GM12878 (cell line): ENCODE data around the gene UBAC2. TPM values are rescaled to one million over a fixed set of nuclear protein-coding genes. Genes with fewer than 3 reads are reported as not detected.

Source experiments
- ATAC-seq: fragments of 200-7000 bp; cut with Tn5 transposase; 3 replicates; pipeline ENCODE4 v1.9.1; 2020; ENCODE audit warnings: mild to moderate bottlenecking, moderate library complexity
- BruUV-seq: library from RNA; stranded (reverse); fragments of 400-500 nt; replicated peaks from 2 replicates; lab custom pipeline; 2021; lab: Mats Ljungman, UMichigan
- CTCF ChIA-PET: fragments of 300-600 bp; sonication (Branson Sonifier 250); formaldehyde crosslinking; extraction: SDS; loops from one replicate; lab custom pipeline; 2021; ENCODE audit warnings: inconsistent platforms; lab: Yijun Ruan, JAX
- POLR2A ChIA-PET: fragments of 350-600 bp; formaldehyde crosslinking; extraction: SDS; loops from one replicate; lab custom pipeline; 2021; ENCODE audit warnings: inconsistent platforms; lab: Charles Lee
- RAD21 ChIA-PET: fragments of 300-600 bp; sonication (Branson Sonifier 250); formaldehyde crosslinking; loops from one replicate; lab custom pipeline; 2023; ENCODE audit warnings: antibody characterized with exemption; ENCODE audit not compliant: unreplicated experiment; lab: Charles Lee
- SMC1A ChIA-PET: fragments of 300-600 bp; sonication (Branson Sonifier 250); formaldehyde crosslinking; loops from one replicate; lab custom pipeline; 2023; ENCODE audit not compliant: unreplicated experiment, uncharacterized antibody; lab: Charles Lee
- DNase-seq: peaks from one replicate; pipeline ENCODE4 v3.0.0-alpha.2; 2011; ENCODE audit warnings: low read depth, low spot score
- FAIRE-seq: peaks from 3 replicates; lab custom pipeline; 2011; peaks lifted over from hg19 to GRCh38; lab: Jason Lieb, UNC
- H2AFZ ChIP-seq: 2 replicates; pipeline ENCODE4 v1.6.0; 2011; ENCODE audit warnings: low read depth, low read length, control low read depth; ENCODE audit not compliant: control insufficient read depth
- H3K27ac ChIP-seq: 2 replicates; pipeline ENCODE4 v1.5.1; 2011; ENCODE audit warnings: control low read depth; ENCODE audit not compliant: control insufficient read depth, insufficient read depth
- H3K27me3 ChIP-seq, 2 experiments: replicated peaks in 1 of 2; 2 replicates each; pipeline versions ENCODE4 v1.6.0 to v1.6.1; 2011; ENCODE audit warnings: low read length in 1 of 2; ENCODE audit not compliant: control insufficient read depth in 2 of 2, insufficient read depth in 2 of 2
- H3K36me3 ChIP-seq, 2 experiments: 2 replicates each; pipeline ENCODE4 v1.5.1; 2011; ENCODE audit warnings: low read length in 1 of 2; ENCODE audit not compliant: control insufficient read depth in 2 of 2, insufficient read depth in 2 of 2
- H3K4me1 ChIP-seq: 2 replicates; pipeline ENCODE4 v1.6.1; 2011; ENCODE audit warnings: mild to moderate bottlenecking, low read length, moderate library complexity, mixed read lengths; ENCODE audit not compliant: control insufficient read depth, insufficient read depth
- H3K4me2 ChIP-seq: 2 replicates; pipeline ENCODE4 v1.6.0; 2011; ENCODE audit warnings: control low read depth; ENCODE audit not compliant: control insufficient read depth, insufficient read depth
- H3K4me3 ChIP-seq: fragments of 200-600 bp; sonication (generic); 2 replicates; pipeline ENCODE4 v1.5.1; 2016
- H3K79me2 ChIP-seq: 2 replicates; pipeline ENCODE4 v1.6.0; 2011; ENCODE audit warnings: low read length; ENCODE audit not compliant: control insufficient read depth, insufficient read depth
- H3K9ac ChIP-seq: 2 replicates; pipeline ENCODE4 v1.8.0; 2011; ENCODE audit warnings: low read length, control low read depth, mixed read lengths; ENCODE audit not compliant: control insufficient read depth, insufficient read depth
- H3K9me3 ChIP-seq: replicated peaks from 3 replicates; pipeline ENCODE4 v1.5.1; 2011; ENCODE audit warnings: mild to moderate bottlenecking, low read length; ENCODE audit not compliant: control insufficient read depth, insufficient read depth
- H4K20me1 ChIP-seq: 2 replicates; pipeline ENCODE4 v1.6.0; 2011; ENCODE audit not compliant: control insufficient read depth, insufficient read depth
- CHD1 ChIP-seq: IDR thresholded peaks from 2 replicates; pipeline ENCODE4 v1.6.1; 2012; ENCODE audit warnings: low read depth, low read length, improper control_type of control experiment
- HDAC2 ChIP-seq: fragments of 200-600 bp; sonication (generic); IDR thresholded peaks from 2 replicates; pipeline ENCODE4 v1.6.1; 2017
- MEF2B ChIP-seq: fragments of 450-650 bp; IDR thresholded peaks from 2 replicates; pipeline ENCODE4 v1.6.1; 2018; ENCODE audit warnings: mild to moderate bottlenecking, moderate library complexity; ENCODE audit not compliant: partially characterized antibody, poor library complexity, severe bottlenecking
- NFIC ChIP-seq: IDR thresholded peaks from 2 replicates; pipeline ENCODE4 v1.6.1; 2012; ENCODE audit warnings: low read depth, mild to moderate bottlenecking, inconsistent platforms, low read length, moderate library complexity
- PBX3 ChIP-seq: IDR thresholded peaks from 2 replicates; pipeline ENCODE4 v1.6.1; 2011; ENCODE audit warnings: mild to moderate bottlenecking, low read depth, low read length, moderate library complexity; ENCODE audit not compliant: insufficient replicate concordance
- SPI1 ChIP-seq: IDR thresholded peaks from 2 replicates; pipeline ENCODE4 v1.6.1; 2011; ENCODE audit warnings: low read depth, mild to moderate bottlenecking, low read length, moderate library complexity, borderline replicate concordance; ENCODE audit not compliant: insufficient read depth
- TAF1 ChIP-seq: IDR thresholded peaks from 2 replicates; pipeline ENCODE4 v1.6.1; 2011; ENCODE audit warnings: mild to moderate bottlenecking, low read depth, low read length, borderline replicate concordance
- TCF12 ChIP-seq: IDR thresholded peaks from 2 replicates; pipeline ENCODE4 v1.6.1; 2011; ENCODE audit warnings: low read depth, mild to moderate bottlenecking, low read length
- ZBTB4 ChIP-seq: fragments of 450-650 bp; formaldehyde crosslinking; IDR thresholded peaks from 2 replicates; pipeline ENCODE4 v1.4.0; 2022; ENCODE audit warnings: mild to moderate bottlenecking, moderate library complexity
- whole genome bisulfite sequencing: methylation state at CpG from one replicate; pipeline ENCODE4 v1.1.6; 2016; ENCODE audit warnings: low lambda C conversion rate; ENCODE audit not compliant: insufficient replicate concordance, insufficient coverage; ENCODE audit errors: missing lambda C conversion rate; 5-methylcytosine and 5-hydroxymethylcytosine counted together
- in situ Hi-C: fragments of 300-500 bp; cut with MboI; formaldehyde crosslinking; loops from 9 replicates; pipeline ENCODE4 v1.14.3; 2018; ENCODE audit warnings: mixed read lengths
- intact Hi-C: fragments of 100-400 bp; cut with micrococcal nuclease; formaldehyde crosslinking; loops from one replicate; pipeline ENCODE4 v1.14.2; 2022; ENCODE audit not compliant: unreplicated experiment
- polyA plus RNA-seq, 11 experiments: library from polyadenylated mRNA; depleted of rRNA in 4 of 11; unstranded in 6 of 11; stranded (reverse) in 5 of 11; fragments of >200 nt; fragmentation: Nextera tagmentation in 4 of 11; fragmentation: Illumina TruSeq in 1 of 11; extraction: Ambion mirVana in 4 of 11; extraction: Trizol in 1 of 11; gene quantifications; 1 replicate in 1 of 11; 2 replicates in 10 of 11; pipeline versions ENCODE4 v1.2.1 to v1.2.3, GENCODE V29; 2011 to 2016; ENCODE audit warnings: inconsistent platforms in 2 of 11, missing spikeins in 2 of 11, low read depth in 1 of 11
- total RNA-seq, 4 experiments: library from RNA; depleted of rRNA in 3 of 4; stranded (reverse); fragments of >200 nt in 3 of 4; fragmentation: Illumina TruSeq in 1 of 4; extraction: Trizol in 1 of 4; gene quantifications; 2 replicates each; pipeline versions ENCODE4 v1.2.1 to v1.2.3, GENCODE V29; 2013 to 2021

Gene UBAC2
- total and polyA plus RNA-seq, 10 of the 15 experiments (the other 5 are each of a cell fraction or from before 2014, with no cell fraction given): 3.0 to 54.6 (median 17.4) TPM

- CTCF ChIA-PET: interaction anchor here (22.0 to 22.3 kb wide), 2 partner anchors 53 to 115 kb away, joined by 440 to 577 read pairs; no protein-coding TSS in a partner anchor
- no peak for FAIRE-seq
- intact Hi-C loops (no loop called here), in situ Hi-C loops (loop anchor here (5.0 kb wide), 1 partner anchor 52 kb away; no protein-coding TSS in a partner anchor)
- POLR2A ChIA-PET: interaction anchor here (1.1 kb wide), 1 partner anchor 50 kb away, joined by 3 read pairs; no protein-coding TSS in a partner anchor
- BruUV-seq: no TSS peak
- no peak overlapping the region for H2AFZ ChIP-seq
- no peaks in the 10 kb centered on the region for H4K20me1 ChIP-seq
- H3K36me3 ChIP-seq: 0 out of 4 replicates have a peak, but pooled peaks cover 0 to 3% of the 10 kb centered on the region in 2 experiments
- H3K79me2 ChIP-seq: no peaks in the 10 kb centered on the region; the same call in 1 of the 2 replicates
- WGBS: 96% methylated on average over 15 of the region's 15 CpGs
- H3K27me3 ChIP-seq: no peaks in the 10 kb centered on the region
- DNase-seq: no peak
- H3K9ac ChIP-seq: no peak overlapping the region
- H3K4me1 ChIP-seq: peaks cover 45% of the 10 kb centered on the region
- H3K4me3 ChIP-seq: no peak overlapping the region
- no peak overlapping the region for H3K4me2 ChIP-seq
- TF ChIP-seq NFIC: no peak
- no peak for TF ChIP-seq PBX3
- no peak for TF ChIP-seq TAF1
- TF ChIP-seq MEF2B: no peak
- TF ChIP-seq CHD1: no peak
- no peak for TF ChIP-seq HDAC2
- no peak for TF ChIP-seq ZBTB4
- no peak for TF ChIP-seq TCF12
- no peak for TF ChIP-seq SPI1
- no peak overlapping the region for H3K27ac ChIP-seq
- ATAC-seq: no peak
- SMC1A ChIA-PET: interaction anchor here (4.5 to 13.7 kb wide), 4 partner anchors 9 to 117 kb away, joined by 39 to 306 read pairs (median 158); no protein-coding TSS in a partner anchor
- RAD21 ChIA-PET: interaction anchor here (0.6 to 11.9 kb wide), 3 partner anchors 12 to 117 kb away, joined by 3 to 182 read pairs (median 73); no protein-coding TSS in a partner anchor
- H3K9me3 ChIP-seq: no peaks in the 10 kb centered on the region
These were observed 184.5 kb downstream of the UBAC2 start for GRCh38 chr13:99385161-99385560.
